CD4-positive, alpha-beta T cell treated with Interleukin-1 beta for 1 hour (primary cell): ENCODE results near the gene C2CD3.

Experiments
- DNase-seq, 2 donors: peaks; one replicate each; pipeline ENCODE4 v3.0.0-alpha.2; 2020 to 2022

C2CD3 gene

GRCh38 chr11:74170694-74171629 lies at the start of gene C2CD3, which contains the start of gene PPME1:
C2CD3 (minus strand) TSS chr11:74171002; CDS start chr11:74170792, 210 bp downstream.
PPME1 (plus strand) TSS chr11:74171289; CDS start chr11:74171422, 133 bp downstream.
- peak; percentile 99 to 100 for DNase-seq

DNA sequence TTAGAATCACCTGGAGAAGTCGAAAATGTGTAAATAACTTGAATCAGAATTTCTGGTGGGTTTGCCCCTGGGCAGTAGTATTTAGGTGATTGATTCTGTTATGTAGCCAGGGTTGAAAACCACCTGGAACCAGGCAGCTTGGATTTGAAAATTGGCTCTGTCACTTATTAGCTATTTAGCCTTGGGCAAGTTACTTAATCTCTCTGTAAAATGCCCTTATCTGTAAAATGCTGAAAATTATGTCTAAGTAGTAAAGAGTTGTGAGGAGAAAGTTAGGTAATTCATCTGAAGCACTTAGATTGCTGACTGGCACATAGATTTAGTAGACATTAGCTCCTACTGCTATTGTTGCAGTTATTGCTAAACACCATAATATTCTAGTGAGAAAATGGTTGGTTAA lies 49.6 kb upstream of the C2CD3 start:
- DNase-seq = no peak

- no peak for DNase-seq
Measured at GRCh38 chr11:74212533-74212932, 41.7 kb upstream of the C2CD3 start.

DNA sequence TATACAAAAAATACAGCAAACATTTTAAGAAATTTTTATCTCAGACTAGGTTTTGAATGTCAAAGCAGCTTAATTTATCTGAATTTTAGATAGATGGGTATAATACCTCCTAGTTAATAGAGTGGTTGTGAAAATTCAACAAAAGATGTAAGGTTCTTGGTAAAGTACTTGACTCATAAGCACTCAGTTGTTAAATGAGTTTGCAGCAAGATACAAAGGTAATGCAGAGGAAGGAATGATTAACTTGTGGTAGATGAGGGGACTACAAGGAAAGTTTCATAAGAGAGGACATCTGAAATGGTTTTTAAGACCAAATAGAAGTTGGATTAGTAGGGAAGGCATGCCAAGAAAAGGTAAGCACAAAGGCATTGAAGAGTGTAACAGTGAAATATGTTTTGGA lies 37.7 kb upstream of the C2CD3 start:
- DNase-seq = no peak

- DNase-seq = no peak
Measured at GRCh38 chr11:74206746-74207145, 35.9 kb upstream of the C2CD3 start.

DNA sequence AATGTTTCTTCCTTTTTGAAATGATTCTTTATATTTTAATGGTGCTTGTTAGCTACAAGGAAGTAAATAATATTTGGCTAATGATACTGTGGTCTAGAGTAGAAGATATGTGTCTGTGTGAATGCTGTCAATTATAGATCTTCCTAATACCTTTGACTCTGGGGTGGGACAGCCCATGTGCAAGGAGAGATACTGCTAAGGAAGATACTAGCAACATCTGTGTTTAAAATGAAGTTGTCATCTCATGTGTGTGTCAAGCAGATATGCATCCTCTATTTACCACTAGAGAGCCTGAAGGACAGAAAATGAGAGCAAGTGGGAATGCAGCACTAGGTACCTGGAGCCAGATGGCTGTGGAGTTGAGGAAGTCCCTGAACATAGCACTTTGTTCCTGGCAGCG lies 34.4 kb upstream of the C2CD3 start:
- DNase-seq = no peak

DNA sequence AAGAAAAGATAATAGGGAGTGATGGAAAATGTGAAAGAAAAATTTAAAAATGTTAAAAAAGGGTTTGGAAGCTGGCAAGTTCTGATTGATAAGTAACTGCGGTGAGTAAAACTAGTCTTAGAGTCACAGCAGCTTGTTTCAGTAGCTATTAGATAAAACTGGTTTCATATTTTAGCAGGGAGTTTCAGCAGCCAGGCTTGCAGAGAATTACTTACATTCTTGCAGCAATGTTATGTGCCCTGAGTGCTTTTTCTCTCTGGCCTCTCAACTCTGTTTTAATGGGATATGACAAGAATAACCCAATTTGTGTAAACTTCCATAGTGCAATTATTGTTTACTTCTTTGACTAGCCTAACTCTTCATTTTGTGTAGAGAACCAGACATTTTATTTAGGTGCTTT lies 33.9 kb upstream of the C2CD3 start:
- no peak for DNase-seq

DNA sequence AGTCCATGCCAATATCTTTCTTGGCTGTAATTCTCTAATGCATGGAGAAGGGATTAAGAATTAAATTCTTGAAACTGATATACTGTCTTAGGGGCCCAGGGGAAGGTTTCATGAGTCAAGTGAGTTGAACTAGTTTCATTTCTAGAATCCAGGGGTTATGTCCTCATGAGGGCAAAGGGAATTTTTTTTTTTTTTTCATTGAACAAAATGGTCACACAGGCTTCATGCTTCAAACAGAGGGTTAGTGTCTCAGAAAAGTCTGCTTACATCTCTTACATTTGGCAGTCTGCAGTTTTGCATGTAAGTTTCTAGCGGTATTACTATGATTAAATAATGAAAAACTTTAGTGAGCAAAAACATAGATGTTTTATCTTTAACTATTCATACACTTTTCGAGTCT lies 33.2 kb upstream of the C2CD3 start:
- no peak for DNase-seq

GRCh38 chr11:74196781-74197486 lies 26.1 kb upstream of the C2CD3 start:
- DNase-seq = no peak

- no peak for DNase-seq
Measured at GRCh38 chr11:74195828-74196227, 25.0 kb upstream of the C2CD3 start.

- no peak for DNase-seq
Measured at GRCh38 chr11:74185695-74186094, 14.9 kb upstream of the C2CD3 start.

- no peak for DNase-seq
Measured at GRCh38 chr11:74185285-74185684, 14.5 kb upstream of the C2CD3 start.

GRCh38 chr11:74182635-74183034 lies 11.8 kb upstream of the C2CD3 start:
- DNase-seq = no peak

GRCh38 chr11:74179234-74180052 lies 8.6 kb upstream of the C2CD3 start:
- no peak for DNase-seq

GRCh38 chr11:74175920-74176319 lies 5.1 kb upstream of the C2CD3 start:
- DNase-seq = no peak

DNA sequence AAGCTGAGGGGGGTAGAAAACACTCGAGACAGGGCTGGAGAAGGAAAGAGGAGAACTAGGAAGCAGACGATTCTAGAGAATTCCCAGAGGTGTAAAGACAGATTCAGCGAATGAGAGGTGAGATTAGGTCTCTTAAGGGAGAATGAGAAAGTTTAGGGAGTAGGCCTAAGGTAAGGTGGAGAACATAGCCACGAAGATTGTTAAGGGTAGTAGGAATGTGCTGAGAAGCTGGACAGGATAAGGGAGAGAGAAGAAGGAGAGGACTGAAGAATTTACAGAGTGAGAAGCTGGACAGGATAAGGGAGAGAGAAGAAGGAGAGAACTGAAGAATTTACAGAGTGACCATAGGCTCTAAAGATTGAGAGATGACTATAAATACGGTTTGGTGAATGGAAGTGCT lies 1.2 kb upstream of the C2CD3 start:
- DNase-seq = no peak

GRCh38 chr11:74171630-74171968 lies 797 bp upstream of the C2CD3 start:
- DNase-seq = no peak

- no peak for DNase-seq
Measured at GRCh38 chr11:74169738-74170458, 904 bp downstream of the C2CD3 start.

GRCh38 chr11:74168838-74169237 lies 2.0 kb downstream of the C2CD3 start:
- DNase-seq = no peak

DNA sequence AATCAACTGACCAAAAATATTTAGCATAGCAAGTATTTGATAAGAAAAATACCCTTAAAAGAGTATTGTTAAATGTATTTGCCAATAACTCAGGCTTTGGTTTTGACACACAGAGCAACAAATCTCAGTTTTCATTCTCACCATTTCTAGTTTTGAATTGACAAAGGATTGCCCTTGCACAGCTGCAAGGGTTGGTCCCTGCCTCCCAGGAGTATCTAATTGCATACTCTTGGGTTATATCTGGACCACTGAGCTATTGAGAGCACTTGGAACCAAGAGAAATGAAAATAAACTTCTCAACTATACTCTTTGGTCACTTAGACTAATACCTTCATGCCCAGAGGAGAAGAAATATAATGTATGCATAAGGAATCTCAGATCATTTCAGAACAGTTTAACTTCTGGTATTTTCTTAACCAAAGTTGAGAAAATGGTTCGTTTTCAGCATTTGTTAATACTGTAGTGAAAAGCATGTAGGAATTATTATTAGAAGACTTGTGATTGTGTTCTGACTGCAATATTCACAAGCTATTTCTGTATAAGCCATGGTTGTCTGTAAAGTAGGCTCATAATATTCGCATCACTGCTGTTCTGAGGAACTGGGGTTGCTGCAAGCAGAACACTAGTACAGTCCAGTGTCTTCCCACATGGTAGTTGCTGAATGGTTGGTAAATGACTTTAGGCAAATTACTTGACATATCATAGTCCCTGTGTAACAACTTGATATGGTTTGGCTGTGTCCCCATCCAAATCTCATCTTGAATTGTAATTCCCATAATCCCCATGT lies 7.9 kb downstream of the C2CD3 start:
- no peak for DNase-seq

GRCh38 chr11:74159642-74160041 lies 11.2 kb downstream of the C2CD3 start:
- DNase-seq = no peak

DNA sequence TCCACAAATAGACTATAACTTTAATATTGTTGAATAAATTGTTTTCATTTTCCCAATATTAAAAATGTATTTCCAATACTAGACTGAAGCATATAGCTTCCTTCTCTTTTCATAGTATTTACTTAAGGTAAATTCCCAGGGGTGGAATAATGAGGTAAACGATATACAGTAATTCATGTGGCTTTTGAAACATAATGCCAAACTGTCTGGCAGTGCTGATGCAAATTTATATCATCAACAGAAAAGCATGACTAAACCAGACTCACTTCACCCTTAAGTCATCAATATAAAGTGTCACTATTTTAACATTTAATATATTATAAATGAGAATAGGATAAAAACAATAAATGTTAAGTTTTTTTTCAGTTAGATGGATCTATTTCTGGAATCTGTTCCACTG lies 13.6 kb downstream of the C2CD3 start:
- no peak for DNase-seq
